GM12878 (cell line): ENCODE measurements around the gene RPL22.

Source experiments
- CBFB ChIP-seq: IDR thresholded peaks from 2 replicates; pipeline ENCODE4 v1.6.1; 2016; ENCODE audit warnings: antibody characterized with exemption, low read depth
- EZH2 ChIP-seq: IDR thresholded peaks from 2 replicates; pipeline ENCODE4 v1.6.1; 2012; ENCODE audit warnings: low read depth, mild to moderate bottlenecking, control low read depth, inconsistent platforms, low read length, borderline replicate concordance; ENCODE audit not compliant: control insufficient read depth
- NRF1 ChIP-seq: conservative IDR thresholded peaks from 2 replicates; pipeline ENCODE4 v1.6.1; 2011; ENCODE audit warnings: mild to moderate bottlenecking, low read depth, low read length, improper control_type of control experiment
- POLR2A ChIP-seq: IDR thresholded peaks from 2 replicates; pipeline ENCODE4 v1.6.1; 2011; ENCODE audit warnings: low read depth, mild to moderate bottlenecking, low read length
- TF ChIP-seq, protein P1 (sequence below), 3 experiments: IDR thresholded peaks in 2 of 3; conservative IDR thresholded peaks in 1 of 3; 2 replicates each; pipeline ENCODE4 v1.5.1; 2011; ENCODE audit warnings: low read depth in 3 of 3, low read length in 3 of 3, mild to moderate bottlenecking in 3 of 3, control low read depth in 2 of 3, moderate library complexity in 2 of 3, inconsistent platforms in 1 of 3, mixed read lengths in 1 of 3; ENCODE audit not compliant: control insufficient read depth in 2 of 3, insufficient read depth in 1 of 3; ENCODE audit errors: extremely low read depth in 1 of 3
- TF ChIP-seq, protein P2 (sequence below): fragments of 450-650 bp; IDR thresholded peaks from 2 replicates; pipeline ENCODE4 v1.6.1; 2017; ENCODE audit warnings: mild to moderate bottlenecking
- TF ChIP-seq, protein P3 (sequence below): fragments of 450-650 bp; IDR thresholded peaks from 2 replicates; pipeline ENCODE4 v1.6.1; 2018; ENCODE audit warnings: mild to moderate bottlenecking, low read depth, moderate library complexity; ENCODE audit not compliant: partially characterized antibody
- TF ChIP-seq, protein P4 (sequence below): fragments of 450-650 bp; formaldehyde crosslinking; IDR thresholded peaks from 2 replicates; pipeline ENCODE4 v1.4.0; 2022; ENCODE audit warnings: mild to moderate bottlenecking, moderate library complexity
- TF ChIP-seq, protein P5 (sequence below): IDR thresholded peaks from 2 replicates; pipeline ENCODE4 v1.6.1; 2012; ENCODE audit warnings: low read length, inconsistent platforms

DNA sequence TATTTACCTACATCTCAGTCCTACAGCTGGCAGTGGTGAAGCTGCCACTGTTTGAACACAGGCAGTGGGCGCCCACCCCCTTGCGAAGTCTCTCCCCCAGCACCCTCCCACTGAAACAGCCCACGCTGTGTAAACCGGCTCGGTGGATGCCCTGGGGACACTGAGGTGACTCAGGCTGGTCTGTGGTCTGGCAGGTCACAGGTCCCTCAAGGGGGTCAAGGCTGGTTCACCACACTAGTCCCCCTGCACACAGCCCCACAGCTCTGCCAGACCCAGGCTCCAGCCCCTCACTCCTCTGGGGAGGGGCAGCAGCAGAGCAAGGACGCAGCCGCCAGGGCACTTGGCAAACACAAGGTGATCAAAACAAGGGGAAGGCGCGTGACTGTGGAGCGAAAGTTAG, 26.8 kb downstream of the RPL22 start:
- TF ChIP-seq, protein P1, sequence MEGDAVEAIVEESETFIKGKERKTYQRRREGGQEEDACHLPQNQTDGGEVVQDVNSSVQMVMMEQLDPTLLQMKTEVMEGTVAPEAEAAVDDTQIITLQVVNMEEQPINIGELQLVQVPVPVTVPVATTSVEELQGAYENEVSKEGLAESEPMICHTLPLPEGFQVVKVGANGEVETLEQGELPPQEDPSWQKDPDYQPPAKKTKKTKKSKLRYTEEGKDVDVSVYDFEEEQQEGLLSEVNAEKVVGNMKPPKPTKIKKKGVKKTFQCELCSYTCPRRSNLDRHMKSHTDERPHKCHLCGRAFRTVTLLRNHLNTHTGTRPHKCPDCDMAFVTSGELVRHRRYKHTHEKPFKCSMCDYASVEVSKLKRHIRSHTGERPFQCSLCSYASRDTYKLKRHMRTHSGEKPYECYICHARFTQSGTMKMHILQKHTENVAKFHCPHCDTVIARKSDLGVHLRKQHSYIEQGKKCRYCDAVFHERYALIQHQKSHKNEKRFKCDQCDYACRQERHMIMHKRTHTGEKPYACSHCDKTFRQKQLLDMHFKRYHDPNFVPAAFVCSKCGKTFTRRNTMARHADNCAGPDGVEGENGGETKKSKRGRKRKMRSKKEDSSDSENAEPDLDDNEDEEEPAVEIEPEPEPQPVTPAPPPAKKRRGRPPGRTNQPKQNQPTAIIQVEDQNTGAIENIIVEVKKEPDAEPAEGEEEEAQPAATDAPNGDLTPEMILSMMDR (IDR thresholded peaks at IDR 0.05 in 2 of 3, conservative IDR thresholded peaks at IDR 0.05 in 1 of 3; ENCODE audit: control insufficient read depth in 2 of 3, extremely low read depth in 1 of 3, insufficient read depth in 1 of 3, low read depth in 3 of 3, low read length in 3 of 3) = no peak
- TF ChIP-seq, protein P2, sequence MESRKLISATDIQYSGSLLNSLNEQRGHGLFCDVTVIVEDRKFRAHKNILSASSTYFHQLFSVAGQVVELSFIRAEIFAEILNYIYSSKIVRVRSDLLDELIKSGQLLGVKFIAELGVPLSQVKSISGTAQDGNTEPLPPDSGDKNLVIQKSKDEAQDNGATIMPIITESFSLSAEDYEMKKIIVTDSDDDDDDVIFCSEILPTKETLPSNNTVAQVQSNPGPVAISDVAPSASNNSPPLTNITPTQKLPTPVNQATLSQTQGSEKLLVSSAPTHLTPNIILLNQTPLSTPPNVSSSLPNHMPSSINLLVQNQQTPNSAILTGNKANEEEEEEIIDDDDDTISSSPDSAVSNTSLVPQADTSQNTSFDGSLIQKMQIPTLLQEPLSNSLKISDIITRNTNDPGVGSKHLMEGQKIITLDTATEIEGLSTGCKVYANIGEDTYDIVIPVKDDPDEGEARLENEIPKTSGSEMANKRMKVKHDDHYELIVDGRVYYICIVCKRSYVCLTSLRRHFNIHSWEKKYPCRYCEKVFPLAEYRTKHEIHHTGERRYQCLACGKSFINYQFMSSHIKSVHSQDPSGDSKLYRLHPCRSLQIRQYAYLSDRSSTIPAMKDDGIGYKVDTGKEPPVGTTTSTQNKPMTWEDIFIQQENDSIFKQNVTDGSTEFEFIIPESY = no peak
- TF ChIP-seq, protein P3, sequence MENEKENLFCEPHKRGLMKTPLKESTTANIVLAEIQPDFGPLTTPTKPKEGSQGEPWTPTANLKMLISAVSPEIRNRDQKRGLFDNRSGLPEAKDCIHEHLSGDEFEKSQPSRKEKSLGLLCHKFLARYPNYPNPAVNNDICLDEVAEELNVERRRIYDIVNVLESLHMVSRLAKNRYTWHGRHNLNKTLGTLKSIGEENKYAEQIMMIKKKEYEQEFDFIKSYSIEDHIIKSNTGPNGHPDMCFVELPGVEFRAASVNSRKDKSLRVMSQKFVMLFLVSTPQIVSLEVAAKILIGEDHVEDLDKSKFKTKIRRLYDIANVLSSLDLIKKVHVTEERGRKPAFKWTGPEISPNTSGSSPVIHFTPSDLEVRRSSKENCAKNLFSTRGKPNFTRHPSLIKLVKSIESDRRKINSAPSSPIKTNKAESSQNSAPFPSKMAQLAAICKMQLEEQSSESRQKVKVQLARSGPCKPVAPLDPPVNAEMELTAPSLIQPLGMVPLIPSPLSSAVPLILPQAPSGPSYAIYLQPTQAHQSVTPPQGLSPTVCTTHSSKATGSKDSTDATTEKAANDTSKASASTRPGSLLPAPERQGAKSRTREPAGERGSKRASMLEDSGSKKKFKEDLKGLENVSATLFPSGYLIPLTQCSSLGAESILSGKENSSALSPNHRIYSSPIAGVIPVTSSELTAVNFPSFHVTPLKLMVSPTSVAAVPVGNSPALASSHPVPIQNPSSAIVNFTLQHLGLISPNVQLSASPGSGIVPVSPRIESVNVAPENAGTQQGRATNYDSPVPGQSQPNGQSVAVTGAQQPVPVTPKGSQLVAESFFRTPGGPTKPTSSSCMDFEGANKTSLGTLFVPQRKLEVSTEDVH = no peak
- TF ChIP-seq EZH2 = no peak
- TF ChIP-seq CBFB = no peak
- no peak for TF ChIP-seq NRF1
- TF ChIP-seq, protein P4, sequence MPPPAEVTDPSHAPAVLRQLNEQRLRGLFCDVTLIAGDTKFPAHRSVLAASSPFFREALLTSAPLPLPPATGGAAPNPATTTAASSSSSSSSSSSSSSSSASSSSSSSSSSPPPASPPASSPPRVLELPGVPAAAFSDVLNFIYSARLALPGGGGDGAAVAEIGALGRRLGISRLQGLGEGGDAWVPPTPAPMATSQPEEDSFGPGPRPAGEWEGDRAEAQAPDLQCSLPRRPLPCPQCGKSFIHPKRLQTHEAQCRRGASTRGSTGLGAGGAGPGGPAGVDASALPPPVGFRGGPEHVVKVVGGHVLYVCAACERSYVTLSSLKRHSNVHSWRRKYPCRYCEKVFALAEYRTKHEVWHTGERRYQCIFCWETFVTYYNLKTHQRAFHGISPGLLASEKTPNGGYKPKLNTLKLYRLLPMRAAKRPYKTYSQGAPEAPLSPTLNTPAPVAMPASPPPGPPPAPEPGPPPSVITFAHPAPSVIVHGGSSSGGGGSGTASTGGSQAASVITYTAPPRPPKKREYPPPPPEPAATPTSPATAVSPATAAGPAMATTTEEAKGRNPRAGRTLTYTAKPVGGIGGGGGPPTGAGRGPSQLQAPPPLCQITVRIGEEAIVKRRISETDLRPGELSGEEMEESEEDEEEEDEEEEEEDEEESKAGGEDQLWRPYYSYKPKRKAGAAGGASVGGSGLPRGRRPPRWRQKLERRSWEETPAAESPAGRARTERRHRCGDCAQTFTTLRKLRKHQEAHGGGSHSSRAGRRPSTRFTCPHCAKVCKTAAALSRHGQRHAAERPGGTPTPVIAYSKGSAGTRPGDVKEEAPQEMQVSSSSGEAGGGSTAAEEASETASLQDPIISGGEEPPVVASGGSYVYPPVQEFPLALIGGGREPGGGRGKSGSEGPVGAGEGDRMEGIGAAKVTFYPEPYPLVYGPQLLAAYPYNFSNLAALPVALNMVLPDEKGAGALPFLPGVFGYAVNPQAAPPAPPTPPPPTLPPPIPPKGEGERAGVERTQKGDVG = no peak
- TF ChIP-seq, protein P5, sequence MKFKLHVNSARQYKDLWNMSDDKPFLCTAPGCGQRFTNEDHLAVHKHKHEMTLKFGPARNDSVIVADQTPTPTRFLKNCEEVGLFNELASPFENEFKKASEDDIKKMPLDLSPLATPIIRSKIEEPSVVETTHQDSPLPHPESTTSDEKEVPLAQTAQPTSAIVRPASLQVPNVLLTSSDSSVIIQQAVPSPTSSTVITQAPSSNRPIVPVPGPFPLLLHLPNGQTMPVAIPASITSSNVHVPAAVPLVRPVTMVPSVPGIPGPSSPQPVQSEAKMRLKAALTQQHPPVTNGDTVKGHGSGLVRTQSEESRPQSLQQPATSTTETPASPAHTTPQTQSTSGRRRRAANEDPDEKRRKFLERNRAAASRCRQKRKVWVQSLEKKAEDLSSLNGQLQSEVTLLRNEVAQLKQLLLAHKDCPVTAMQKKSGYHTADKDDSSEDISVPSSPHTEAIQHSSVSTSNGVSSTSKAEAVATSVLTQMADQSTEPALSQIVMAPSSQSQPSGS = no peak
- TF ChIP-seq POLR2A = no peak
